HFF-Myc (cell line): ENCODE results near the gene OLFM2.
"Not testable (repeated sequence)": the region's sequence is repeated elsewhere in the genome, so short reads cannot be mapped to it uniquely, and the experiment has no call there.

Experiments used
- DNase-seq: peaks from one replicate; pipeline ENCODE4 v3.0.0-alpha.2; 2011; ENCODE audit warnings: low read depth; ENCODE audit errors: extremely low read depth
- H3K4me3 ChIP-seq: replicated peaks from 2 replicates; pipeline ENCODE4 v1.5.1; 2011; ENCODE audit warnings: low read depth, mild to moderate bottlenecking, control low read depth, low read length
- CTCF ChIP-seq: IDR thresholded peaks from 2 replicates; pipeline ENCODE4 v1.5.1; 2012; ENCODE audit warnings: mild to moderate bottlenecking, low read depth, low read length, control low read depth; ENCODE audit errors: missing control alignments

Gene OLFM2

GRCh38 chr19:9958379-9958821 is 22.1 kb upstream of the OLFM2 start:
- no peak for TF ChIP-seq CTCF
- H3K4me3 ChIP-seq = no peak overlapping the region
- peak; percentile 42 for DNase-seq

GRCh38 chr19:9956956-9957355 is 20.6 kb upstream of the OLFM2 start:
- DNase-seq = no peak
- TF ChIP-seq CTCF = no peak
- H3K4me3 ChIP-seq = no peak overlapping the region

- DNase-seq = no peak
- H3K4me3 ChIP-seq = no peak overlapping the region
- no peak for TF ChIP-seq CTCF
These were observed 17.7 kb upstream of the OLFM2 start for GRCh38 chr19:9953802-9954542.

GRCh38 chr19:9952276-9952675 is 16.0 kb upstream of the OLFM2 start:
- no peak for DNase-seq
- no peak for TF ChIP-seq CTCF
- H3K4me3 ChIP-seq = no peak overlapping the region

- DNase-seq = no peak
- no peak overlapping the region for H3K4me3 ChIP-seq
- no peak for TF ChIP-seq CTCF
These were observed 11.1 kb upstream of the OLFM2 start for GRCh38 chr19:9947441-9947840.

GRCh38 chr19:9946528-9947125 is 10.3 kb upstream of the OLFM2 start:
- not testable (repeated sequence) for H3K4me3 ChIP-seq, DNase-seq

GRCh38 chr19:9945319-9945966 is 9.1 kb upstream of the OLFM2 start:
- peak; percentile 29 for TF ChIP-seq CTCF
- peak; percentile 99 for DNase-seq
- H3K4me3 ChIP-seq = peak overlapping the region; percentile 16; the same call in 1 of the 2 replicates
